Activated CD8-positive, alpha-beta memory T cell treated with anti-CD3 and anti-CD28 coated beads for 24 hours (primary cell): Measurements from ENCODE around the gene TKTL1.

Experiments used
- DNase-seq: peaks from one replicate; pipeline ENCODE4 v3.0.0-alpha.2; 2020

The TKTL1 gene

GRCh38 chrX:154378799-154379568 is 83.4 kb downstream of the TKTL1 start, which contains the start of gene EMD:
TSS of gene EMD (plus strand) at chrX:154379295. CDS start at chrX:154379485, 190 bp downstream.
- DNase-seq: peak; percentile 94

DNA sequence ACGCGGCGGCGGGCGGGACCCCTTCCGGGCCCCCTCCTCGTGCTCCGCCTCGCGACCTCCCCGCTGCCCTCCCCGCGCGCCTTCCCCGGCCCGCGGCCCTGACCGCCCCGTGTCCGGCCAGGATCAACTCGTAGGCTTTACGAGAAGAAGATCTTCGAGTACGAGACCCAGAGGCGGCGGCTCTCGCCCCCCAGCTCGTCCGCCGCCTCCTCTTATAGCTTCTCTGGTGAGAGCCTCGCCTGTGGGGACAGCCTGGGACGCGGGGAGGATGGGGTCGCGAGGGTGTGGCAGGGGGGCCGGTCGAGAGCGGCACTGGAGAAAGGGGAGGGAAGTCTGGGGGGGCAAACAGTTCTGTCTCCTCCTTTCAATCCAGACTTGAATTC is 84.0 kb downstream of the TKTL1 start:
- DNase-seq: no peak
